Stimulated activated CD8-positive, alpha-beta memory T cell treated with anti-CD3 and anti-CD28 coated beads, Interleukin-12 subunit alpha, Interleukin-12 subunit beta, amount 100 ng/mL, for 1 hour (primary cell): ENCODE results near the gene FAM8A1.
"Not testable (repeated sequence)": the region's sequence is repeated elsewhere in the genome, so short reads cannot be mapped to it uniquely, and the experiment has no call there.

Experiments used
- DNase-seq: peaks from one replicate; pipeline ENCODE4 v3.0.0-alpha.2; 2020; ENCODE audit warnings: low read depth

FAM8A1 gene

GRCh38 chr6:17599877-17600526, at the start of gene FAM8A1:
Gene FAM8A1 (plus strand): TSS chr6:17600302. CDS start chr6:17600410, 108 bp downstream.
- peak; percentile 92 for DNase-seq

- DNase-seq, result no peak
Observed at GRCh38 chr6:17551383-17551958, 48.6 kb upstream of the FAM8A1 start.

GRCh38 chr6:17552861-17553260, 47.2 kb upstream of the FAM8A1 start:
- no peak for DNase-seq

GRCh38 chr6:17556014-17556413, 44.1 kb upstream of the FAM8A1 start:
- DNase-seq, result no peak

GRCh38 chr6:17562636-17563035, 37.5 kb upstream of the FAM8A1 start:
- no peak for DNase-seq

GRCh38 chr6:17565399-17565798, 34.7 kb upstream of the FAM8A1 start:
- DNase-seq, result no peak

- DNase-seq, result no peak
Observed at GRCh38 chr6:17574866-17575560, 25.1 kb upstream of the FAM8A1 start.

- no peak for DNase-seq
Observed at GRCh38 chr6:17577059-17577458, 23.0 kb upstream of the FAM8A1 start.

- DNase-seq, result peak; percentile 15
Observed at GRCh38 chr6:17580518-17581048, 19.5 kb upstream of the FAM8A1 start.

- not testable (repeated sequence) for DNase-seq
Observed at GRCh38 chr6:17581282-17581681, 18.8 kb upstream of the FAM8A1 start.

- DNase-seq, result no peak
Observed at GRCh38 chr6:17583811-17584210, 16.3 kb upstream of the FAM8A1 start.

GRCh38 chr6:17584241-17584803, 15.8 kb upstream of the FAM8A1 start:
- no peak for DNase-seq

- DNase-seq, result no peak
Observed at GRCh38 chr6:17585766-17586490, 14.2 kb upstream of the FAM8A1 start.

GRCh38 chr6:17586623-17587022, 13.5 kb upstream of the FAM8A1 start:
- DNase-seq, result not testable (repeated sequence)

GRCh38 chr6:17588011-17588410, 12.1 kb upstream of the FAM8A1 start:
- no peak for DNase-seq

- no peak for DNase-seq
Observed at GRCh38 chr6:17589406-17590096, 10.6 kb upstream of the FAM8A1 start.

GRCh38 chr6:17591287-17591686, 8.8 kb upstream of the FAM8A1 start:
- DNase-seq, result no peak

GRCh38 chr6:17593246-17593645, 6.9 kb upstream of the FAM8A1 start:
- no peak for DNase-seq

GRCh38 chr6:17596085-17596484, 4.0 kb upstream of the FAM8A1 start:
- DNase-seq, result no peak

GRCh38 chr6:17600527-17601385, 654 bp downstream of the FAM8A1 start:
- peak; percentile 21 for DNase-seq

GRCh38 chr6:17601386-17601703, 1.2 kb downstream of the FAM8A1 start:
- no peak for DNase-seq
